Gastroesophageal sphincter (tissue), 3 donors: ENCODE data around the gene HPGD.

Experiments
- CTCF ChIP-seq, 4 experiments: fragments of 200-600 bp in 2 of 4; fragments of 450-650 bp in 2 of 4; sonication (generic) in 1 of 4; IDR thresholded peaks; one replicate each; pipeline ENCODE4 v1.5.1; 2017 to 2019; ENCODE audit warnings: antibody characterized with exemption in 4 of 4, mild to moderate bottlenecking in 2 of 4, moderate library complexity in 2 of 4
- POLR2A ChIP-seq, 2 donors: fragments of 450-650 bp; IDR thresholded peaks; one replicate each; pipeline ENCODE4 v1.6.1; 2017; ENCODE audit warnings: antibody characterized with exemption in 2 of 2, mild to moderate bottlenecking in 2 of 2, moderate library complexity in 1 of 2
- POLR2AphosphoS5 ChIP-seq: sonication (generic); formaldehyde crosslinking; IDR thresholded peaks from one replicate; pipeline ENCODE4 v1.6.1; 2017; ENCODE audit warnings: antibody characterized with exemption

- no peak for TF ChIP-seq CTCF (IDR thresholded peaks at IDR 0.05)
- no peak for TF ChIP-seq POLR2A (IDR thresholded peaks at IDR 0.05)
- no peak for TF ChIP-seq POLR2AphosphoS5
Observed at GRCh38 chr4:174561560-174561959, 39.3 kb upstream of the HPGD start.
